ENCODE results near the gene CAP2. TPM values are rescaled to one million over a fixed set of nuclear protein-coding genes. Genes with fewer than 3 reads are reported as not detected.
A peak's percentile ranks its signal among the peaks of the same experiment; 100 is the strongest.
"Not testable (repeated sequence)": the region's sequence is repeated elsewhere in the genome, so short reads cannot be mapped to it uniquely, and the experiment has no call there.

CAP2 gene
- total and polyA plus RNA-seq, 10 donors, result 0.68 to 2.8 (median 1.8) TPM

- H3K27me3 ChIP-seq (replicated peaks in 1 of 7), result peaks cover 0 to 21% (median 5%) of the 10 kb centered on the region in 7 donors
- no peak for DNase-seq
- H3K27ac ChIP-seq, result peak overlapping the region in 6 of 8 donors; percentile 5 to 60 (median 36)
- no peak for TF ChIP-seq CTCF (IDR thresholded peaks at IDR 0.05 in 8 of 11, conservative IDR thresholded peaks at IDR 0.05 in 3 of 11)
- no peak for TF ChIP-seq POLR2A (IDR thresholded peaks at IDR 0.05)
- no peak for TF ChIP-seq POLR2AphosphoS5 (IDR thresholded peaks at IDR 0.05)
- intact Hi-C loops (cut with DNase I; ENCODE audit: low total_unique reads), result loop anchor here (5.0 kb wide), 2 partner anchors 218 to 427 kb away; no protein-coding TSS in a partner anchor
- peaks cover 0 to 31% (median 13%) of the 10 kb centered on the region in 6 donors for H3K4me1 ChIP-seq
- 20 to 35% (median 22%) methylated on average over 5 of the region's 5 CpGs for WGBS, 5 donors
- no peaks in the 10 kb centered on the region for H3K9me3 ChIP-seq
- no peak overlapping the region for H3K4me3 ChIP-seq
- no peaks in the 10 kb centered on the region for H3K36me3 ChIP-seq
Observed at GRCh38 chr6:17583811-17584210, 190.4 kb downstream of the CAP2 start.

GRCh38 chr6:17584241-17584803 lies 190.9 kb downstream of the CAP2 start:
- no peaks in the 10 kb centered on the region for H3K36me3 ChIP-seq
- WGBS, 5 donors, result 7 to 15% (median 13%) methylated on average over 7 of the region's 7 CpGs
- peaks cover 0 to 17% (median 5%) of the 10 kb centered on the region in 7 donors for H3K27me3 ChIP-seq (replicated peaks in 1 of 7)
- no peak for DNase-seq
- peaks cover 0 to 31% (median 13%) of the 10 kb centered on the region in 6 donors for H3K4me1 ChIP-seq
- intact Hi-C loops (cut with DNase I; ENCODE audit: low total_unique reads), result loop anchor here (5.0 kb wide), 2 partner anchors 218 to 427 kb away; no protein-coding TSS in a partner anchor
- peak overlapping the region in 6 of 8 donors; percentile 5 to 60 (median 36) for H3K27ac ChIP-seq
- no peaks in the 10 kb centered on the region for H3K9me3 ChIP-seq
- H3K4me3 ChIP-seq, result peak overlapping the region in 1 of 8 donors; percentile 3
- no peak for TF ChIP-seq POLR2AphosphoS5 (IDR thresholded peaks at IDR 0.05)
- TF ChIP-seq POLR2A (IDR thresholded peaks at IDR 0.05), result no peak
- TF ChIP-seq CTCF (IDR thresholded peaks at IDR 0.05 in 8 of 11, conservative IDR thresholded peaks at IDR 0.05 in 3 of 11), result peak; percentile 23 to 79 (median 65)

- no peaks in the 10 kb centered on the region for H3K36me3 ChIP-seq
- DNase-seq, result no peak
- no peak overlapping the region for H3K4me3 ChIP-seq
- TF ChIP-seq POLR2A (IDR thresholded peaks at IDR 0.05) (no peak), CTCF (IDR thresholded peaks at IDR 0.05 in 8 of 11, conservative IDR thresholded peaks at IDR 0.05 in 3 of 11) (peak in 1 of 11 experiments; percentile 5)
- H3K9me3 ChIP-seq, result no peaks in the 10 kb centered on the region
- intact Hi-C loops (cut with DNase I; ENCODE audit: low total_unique reads), result no loop called here
- 64 to 72% (median 71%) methylated on average over 7 of the region's 7 CpGs for WGBS, 5 donors
- peak overlapping the region in 3 of 8 donors; percentile 5 to 30 (median 6) for H3K27ac ChIP-seq
- peaks cover 0 to 28% (median 10%) of the 10 kb centered on the region in 6 donors for H3K4me1 ChIP-seq
- peaks cover 0 to 3% (median 0%) of the 10 kb centered on the region in 7 donors for H3K27me3 ChIP-seq (replicated peaks in 1 of 7)
Observed at GRCh38 chr6:17585766-17586490, 192.5 kb downstream of the CAP2 start.

- H3K4me3 ChIP-seq; DNase-seq; H3K27me3 ChIP-seq (replicated peaks in 1 of 7); H3K27ac ChIP-seq; intact Hi-C loops (cut with DNase I; ENCODE audit: low total_unique reads); H3K36me3 ChIP-seq; H3K9me3 ChIP-seq: not testable (repeated sequence)
- H3K4me1 ChIP-seq, result peaks cover 0 to 33% (median 10%) of the 10 kb centered on the region in 6 donors
- WGBS, 5 donors, result 91 to 97% (median 95%) methylated on average over 13 of the region's 13 CpGs
Observed at GRCh38 chr6:17586623-17587022, 193.2 kb downstream of the CAP2 start.
